ENCODE results near the gene AMOTL2.

AMOTL2 gene

DNA sequence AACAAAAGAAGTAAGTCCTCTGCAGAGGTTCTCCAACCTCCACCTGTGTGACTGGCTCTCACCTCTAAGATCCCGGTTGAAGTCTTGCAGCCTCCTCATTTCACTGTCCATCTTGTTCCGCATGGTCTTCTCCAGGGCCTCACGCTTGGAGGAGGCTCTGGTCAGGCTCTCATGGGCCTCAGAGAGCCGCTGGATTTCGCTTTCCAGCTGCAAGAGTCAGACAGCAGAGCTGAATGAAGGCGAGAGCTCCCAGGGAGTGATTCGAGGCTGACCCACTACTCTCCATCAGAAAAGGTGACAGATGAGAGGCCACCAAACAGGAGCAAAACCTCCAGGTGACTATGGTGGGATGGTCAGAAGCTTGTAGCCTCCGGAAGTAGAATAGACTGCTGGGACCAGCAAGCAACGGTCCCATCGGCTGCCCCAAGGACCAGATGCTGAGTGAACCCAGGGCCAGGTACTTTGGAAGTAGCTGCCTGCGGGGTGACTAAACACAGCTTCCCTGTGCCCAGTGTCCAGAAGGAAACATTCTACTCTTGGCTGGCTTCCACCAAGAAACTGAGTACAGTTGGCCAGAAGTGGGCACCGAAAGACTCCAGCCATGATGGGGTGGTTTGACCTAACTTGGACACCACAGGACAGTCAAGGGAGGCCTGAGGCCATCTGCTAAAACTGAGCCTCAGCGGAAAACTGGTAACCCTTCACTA, 7.9 kb downstream of the AMOTL2 start:
- no peak for DNase-seq (ENCODE audit: low spot score)

DNA sequence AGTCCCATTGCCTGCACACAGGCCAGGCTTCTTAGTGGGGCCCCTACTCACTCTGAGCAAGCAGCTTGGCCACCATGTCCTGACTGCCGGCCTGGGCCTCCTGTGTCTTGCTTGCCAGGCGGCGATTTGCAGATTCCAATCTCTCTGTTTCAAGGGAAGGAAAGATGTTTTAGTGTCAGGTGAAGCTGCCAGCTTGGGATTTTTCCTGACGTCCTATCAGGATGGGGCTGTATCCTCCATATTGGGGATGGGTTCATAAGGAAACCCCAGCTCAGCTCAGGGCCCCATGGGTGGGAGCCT, 8.5 kb downstream of the AMOTL2 start:
- no peak for DNase-seq (ENCODE audit: low spot score)

DNA sequence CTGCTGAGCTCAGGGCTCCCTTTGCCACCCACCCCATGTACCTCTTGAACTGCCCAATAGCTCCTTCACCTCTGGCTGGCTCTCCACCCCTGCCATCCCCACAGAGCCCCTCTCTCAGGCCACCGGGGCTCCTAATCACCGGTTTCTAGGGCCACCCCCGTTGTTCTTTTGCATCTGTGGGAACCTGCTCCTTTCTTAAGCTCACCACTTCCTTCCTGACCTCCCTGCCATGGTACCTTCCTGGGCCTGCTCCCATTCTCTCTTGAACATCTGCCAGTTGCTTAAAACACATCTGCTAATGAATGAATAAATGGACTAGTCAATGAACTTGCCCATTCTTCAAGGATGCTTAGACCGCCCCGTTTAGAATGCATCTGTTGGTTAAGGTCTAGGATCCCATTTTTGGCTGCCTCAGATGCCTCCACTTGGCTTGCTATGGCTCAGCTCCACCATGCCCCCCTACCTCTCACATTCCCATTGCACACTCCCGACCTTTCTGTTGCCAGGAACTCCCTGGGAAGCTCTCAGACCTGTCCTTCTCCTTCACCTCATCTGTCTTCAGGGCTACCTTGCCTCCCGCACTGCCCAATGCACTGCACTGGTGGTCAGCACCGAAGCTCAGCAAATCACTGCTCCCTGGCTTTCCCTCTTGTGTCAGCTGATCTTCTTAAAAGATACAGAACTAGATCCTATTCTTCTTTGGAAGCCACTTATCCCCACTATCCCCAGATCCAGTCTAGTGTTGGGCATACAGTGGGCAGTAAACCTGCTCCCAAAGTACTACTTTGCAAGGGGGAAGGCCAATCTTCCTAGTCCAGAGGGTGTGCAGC, 9.1 kb downstream of the AMOTL2 start:
- DNase-seq (ENCODE audit: low spot score), result no peak

DNA sequence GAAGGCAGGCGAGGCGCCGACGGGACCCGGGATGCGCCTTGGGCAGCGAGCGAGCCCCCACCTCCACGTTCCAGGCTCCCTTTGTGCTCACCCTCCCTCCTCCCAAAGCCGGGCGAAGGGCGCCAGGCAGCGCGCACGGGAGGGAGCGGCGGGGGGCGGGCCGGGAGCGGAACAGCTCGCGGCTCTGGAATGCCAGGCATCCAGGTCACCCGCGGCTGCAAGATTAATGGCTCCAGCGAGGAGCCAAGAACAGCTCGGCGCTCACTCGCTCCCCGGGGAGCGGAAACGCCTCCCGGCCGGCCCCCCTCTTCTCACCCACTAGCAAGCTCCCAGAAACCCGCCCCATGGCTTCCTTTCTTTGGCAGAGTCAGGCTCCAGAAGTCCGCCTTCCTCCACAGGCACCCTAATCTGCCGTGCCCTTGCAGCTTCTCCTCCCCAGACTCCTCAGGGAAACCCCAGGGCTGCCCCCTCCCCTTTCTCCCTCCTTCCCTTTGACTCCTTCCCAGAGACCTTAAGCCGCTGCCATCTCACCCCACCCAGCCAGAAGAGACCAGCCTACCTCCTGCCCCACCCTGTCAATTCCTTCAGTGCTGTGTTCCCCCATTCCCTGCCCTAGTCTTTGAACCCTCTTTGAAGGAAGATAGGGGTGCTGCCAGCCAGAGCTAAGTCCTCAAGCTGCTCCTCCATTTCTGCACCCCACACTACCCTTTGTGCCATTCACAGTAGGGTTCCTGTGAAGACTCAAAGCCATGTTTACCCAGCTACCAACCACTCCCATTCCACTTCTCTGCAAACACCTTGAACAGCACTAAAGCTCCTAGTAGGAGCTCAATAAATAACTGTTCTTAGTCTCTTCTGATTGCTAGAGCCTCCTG, 9.9 kb downstream of the AMOTL2 start:
- peak; percentile 90 for DNase-seq (ENCODE audit: low spot score)

DNA sequence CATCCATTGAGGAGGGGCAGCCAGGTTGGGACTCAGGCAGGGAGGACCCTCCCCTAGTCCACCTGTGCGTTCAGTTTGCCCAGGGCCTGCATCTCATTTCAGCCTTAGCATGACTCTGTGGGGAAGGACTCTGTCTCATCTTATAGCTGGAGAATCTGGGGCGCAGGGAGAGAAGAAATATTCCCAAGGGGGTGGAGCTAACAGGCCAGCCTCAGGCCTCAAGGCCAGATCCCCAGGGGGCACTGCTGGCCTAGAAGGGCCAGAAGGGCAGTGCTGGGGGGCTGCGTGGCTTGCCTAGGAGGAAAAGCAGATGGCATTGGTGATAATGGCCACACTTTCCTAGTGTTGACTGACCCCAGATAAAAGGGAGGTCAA, 10.9 kb downstream of the AMOTL2 start:
- no peak for DNase-seq (ENCODE audit: low spot score)

DNA sequence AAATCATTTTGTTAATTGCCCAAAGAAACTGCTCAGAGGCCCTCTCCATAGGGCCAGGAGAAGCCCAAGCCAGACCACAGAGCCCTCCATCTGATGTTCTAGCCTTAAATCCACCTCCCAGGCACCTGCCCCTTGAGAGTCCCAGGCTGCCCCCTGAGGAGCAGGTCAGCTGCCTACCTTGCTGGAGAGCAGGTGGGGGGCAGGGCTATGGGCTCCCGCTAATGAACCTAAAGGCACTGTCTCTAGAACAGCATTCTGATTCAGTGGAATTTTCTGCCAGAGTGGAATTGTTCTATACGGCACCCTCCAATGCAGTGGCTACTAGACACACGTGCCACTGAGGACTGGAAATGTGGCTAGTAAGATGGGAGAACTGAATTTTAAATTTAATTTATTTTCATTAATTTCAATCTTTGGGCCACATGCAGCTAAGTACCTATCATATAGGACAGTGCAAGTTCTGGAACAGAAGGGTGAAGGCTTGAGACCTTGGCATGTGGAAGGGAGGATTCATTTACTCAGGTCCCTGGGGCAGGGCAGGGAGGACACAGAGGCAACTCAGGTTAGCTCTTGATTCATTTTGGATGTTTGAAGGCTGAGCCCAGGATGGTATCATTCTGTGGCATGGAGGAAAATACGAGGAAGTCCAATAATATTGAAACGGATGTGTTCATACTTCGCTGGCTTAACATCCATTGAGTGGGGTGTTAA, 11.4 kb downstream of the AMOTL2 start:
- DNase-seq (ENCODE audit: low spot score), result no peak

DNA sequence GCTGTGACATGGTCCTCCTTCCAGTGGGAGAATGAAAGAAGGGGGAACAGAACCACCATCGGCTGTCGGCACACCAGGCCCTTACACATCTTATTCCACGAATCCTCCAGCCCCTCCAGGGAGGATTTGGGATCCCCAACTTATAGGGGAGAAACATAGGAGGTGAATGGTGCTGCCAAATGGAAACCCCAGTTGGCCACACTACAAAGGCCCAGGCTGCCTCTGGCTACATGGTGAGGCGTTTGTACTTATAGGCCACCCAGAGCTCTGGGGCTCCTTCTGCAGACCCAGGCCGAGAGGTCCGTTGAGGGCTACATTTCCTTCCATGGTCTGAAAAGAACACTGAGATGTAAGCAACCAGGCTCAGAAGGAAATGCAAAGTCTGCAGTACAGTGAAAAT, 12.0 kb downstream of the AMOTL2 start:
- DNase-seq (ENCODE audit: low spot score), result no peak

DNA sequence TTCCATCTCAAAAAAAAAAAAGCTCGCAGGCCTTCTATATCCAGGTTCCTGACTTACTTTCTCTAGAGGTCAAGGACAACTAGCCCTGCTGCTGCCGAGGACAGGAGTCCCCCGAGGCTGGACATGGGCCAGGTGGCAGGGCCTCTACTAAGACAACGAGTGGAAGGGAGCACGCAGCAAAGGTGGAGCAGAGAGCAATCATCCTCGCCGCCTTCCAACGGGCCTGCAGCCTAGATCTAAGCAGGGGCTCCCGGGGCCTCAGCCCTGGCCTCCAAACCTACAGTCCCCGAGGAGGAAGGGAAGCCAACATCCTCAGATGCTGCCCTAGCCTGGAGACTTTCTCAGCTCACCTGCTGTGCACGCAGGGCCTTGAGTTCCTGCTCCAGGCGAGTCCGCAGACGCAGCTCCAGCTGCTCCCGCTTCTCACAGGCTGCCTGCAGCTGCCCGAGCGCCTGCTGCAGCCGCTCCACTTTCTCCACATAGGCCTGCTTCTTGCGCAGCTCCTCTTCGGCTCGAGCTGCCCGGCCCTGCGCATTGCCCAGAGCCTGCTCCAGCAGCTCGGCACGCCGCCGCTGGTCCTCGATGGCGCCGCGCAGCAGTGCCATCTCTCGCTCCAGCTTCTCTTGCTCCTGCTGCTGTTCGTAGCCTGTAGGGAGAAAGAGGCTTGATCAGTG, 12.9 kb downstream of the AMOTL2 start:
- DNase-seq (ENCODE audit: low spot score), result no peak

DNA sequence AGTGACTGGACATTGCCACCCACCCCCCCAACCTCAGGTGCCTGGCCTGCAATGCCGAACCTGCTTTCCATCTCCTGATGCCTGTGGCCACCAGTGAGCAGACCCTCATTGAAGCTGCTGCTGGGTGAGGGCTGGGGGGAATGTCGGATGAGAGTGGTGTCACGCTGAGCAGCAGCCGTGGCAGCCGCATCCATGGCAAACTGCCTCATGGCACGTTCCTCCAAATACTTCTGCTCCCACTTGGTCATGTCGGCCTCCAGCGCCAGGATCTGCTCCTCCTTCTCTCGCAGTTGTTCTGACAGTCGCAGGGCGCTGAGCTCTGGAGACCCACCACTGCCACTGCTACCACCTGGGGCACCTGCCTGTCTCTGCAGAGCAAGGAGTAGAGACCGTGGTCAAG, 14.2 kb downstream of the AMOTL2 start:
- no peak for DNase-seq (ENCODE audit: low spot score)

DNA sequence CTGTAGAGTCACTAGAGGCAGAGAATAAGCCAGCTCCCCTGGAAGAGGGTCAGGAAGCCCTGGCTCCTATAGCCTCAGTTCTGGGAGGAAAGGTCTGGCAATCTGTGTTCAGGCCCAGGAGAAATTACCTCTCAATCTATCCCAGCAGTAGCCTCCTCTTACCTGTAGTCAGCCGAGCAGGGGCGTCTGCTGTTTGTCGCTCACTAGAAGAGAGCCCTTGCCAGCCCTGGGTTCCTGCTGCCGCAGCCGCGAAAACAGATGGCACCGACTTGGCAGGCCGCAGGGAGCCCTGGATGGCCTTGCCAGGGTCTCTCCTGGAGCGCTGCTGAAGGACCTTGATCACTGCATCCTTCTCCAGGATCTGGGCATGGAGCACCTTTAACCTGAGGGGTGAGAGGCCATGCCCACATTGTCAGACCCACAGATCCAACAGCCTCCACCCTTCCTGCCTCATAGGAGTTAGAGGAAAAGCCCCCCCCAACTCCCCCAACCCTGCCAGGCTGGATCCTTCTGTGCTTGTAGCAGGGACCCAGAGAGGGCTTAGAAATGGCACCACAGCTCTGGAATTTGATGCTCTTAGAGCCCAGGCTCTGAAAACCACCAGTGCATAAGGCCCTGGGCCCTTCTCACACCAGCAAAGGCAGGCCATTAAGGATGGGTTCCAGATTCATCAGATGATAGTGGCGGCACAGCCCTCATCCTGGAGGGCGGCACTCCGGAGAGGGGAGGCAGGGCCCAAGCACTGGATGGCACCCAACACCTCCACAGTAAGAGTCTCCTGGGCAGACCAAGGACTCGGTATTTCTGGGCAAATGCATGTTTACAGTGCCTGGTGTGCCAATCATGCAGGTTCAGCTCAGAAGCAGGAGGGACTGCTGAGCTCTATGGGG, 14.9 kb downstream of the AMOTL2 start:
- DNase-seq (ENCODE audit: low spot score), result no peak

DNA sequence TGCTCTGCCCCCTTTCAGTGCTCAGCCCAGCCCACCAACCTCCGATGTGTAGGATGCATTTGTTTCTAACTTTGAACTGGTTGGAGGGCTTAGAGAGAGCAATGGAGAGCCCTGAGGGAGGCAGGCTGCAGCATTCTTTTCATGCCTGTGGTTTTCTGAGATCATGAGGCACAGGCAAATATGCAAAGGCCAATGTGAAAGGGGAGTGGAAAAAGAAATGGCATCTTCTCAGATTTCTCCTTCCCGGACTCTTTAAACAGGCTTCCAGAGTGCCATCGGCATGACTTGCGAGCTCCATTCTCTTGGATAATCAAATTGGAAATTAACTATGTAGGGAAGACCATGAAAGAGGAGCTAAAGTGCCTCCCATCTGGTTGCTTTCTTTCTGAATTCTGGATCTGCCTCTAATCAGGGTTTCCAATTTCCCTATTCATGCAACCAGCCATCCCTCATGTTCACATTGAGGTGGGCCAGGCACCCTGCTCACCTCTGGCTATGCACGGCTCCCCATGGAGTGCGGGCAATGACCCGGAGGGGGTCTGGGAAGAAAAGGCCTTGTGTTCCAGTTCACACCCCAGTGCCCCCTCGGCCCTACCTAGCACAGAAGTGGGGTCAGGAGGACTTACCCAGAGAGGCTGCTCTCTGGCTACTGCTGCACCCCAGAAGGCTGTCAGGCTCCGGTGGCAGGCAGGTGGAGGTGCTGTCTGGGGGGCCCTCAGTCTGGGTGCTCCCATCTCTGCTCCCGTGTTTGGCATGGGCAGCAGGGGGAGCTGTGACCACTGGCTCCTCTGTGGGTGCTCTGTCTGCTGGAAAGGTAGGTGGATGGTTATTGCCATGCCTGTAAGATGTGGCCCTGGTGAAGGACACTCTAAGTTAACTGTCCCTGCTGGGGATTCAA, 16.1 kb downstream of the AMOTL2 start:
- DNase-seq (ENCODE audit: low spot score), result no peak

DNA sequence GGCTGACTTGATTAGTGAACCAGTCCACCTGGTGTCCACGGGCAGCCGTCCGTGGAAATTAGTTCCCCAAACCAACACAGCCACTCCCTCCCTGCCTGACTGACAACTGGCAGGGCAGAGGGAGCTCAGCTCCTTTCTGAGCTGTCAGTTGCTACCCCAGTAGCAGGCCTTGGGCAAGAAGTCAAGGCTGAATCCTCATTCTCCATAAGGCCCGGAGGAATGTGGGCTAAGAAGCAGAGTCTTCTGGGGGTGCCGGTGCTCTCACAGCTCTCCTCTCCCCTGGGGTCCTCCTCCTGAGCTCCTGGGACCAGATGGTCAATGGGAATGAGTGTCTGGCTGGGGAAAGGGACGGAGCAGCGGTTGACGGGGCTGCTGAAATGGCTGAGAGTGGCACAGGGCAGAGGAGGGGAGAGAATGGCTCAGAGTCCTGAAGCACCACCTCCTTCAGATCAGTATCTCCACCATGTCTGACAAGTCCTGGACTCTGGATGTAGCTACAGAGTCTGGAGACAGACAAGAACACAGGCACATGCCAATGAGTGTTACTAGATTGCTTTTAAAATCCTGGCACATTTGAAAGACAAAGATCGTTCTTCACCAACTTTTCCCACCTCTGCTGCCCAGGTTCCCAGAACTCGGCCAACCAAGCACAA, 16.9 kb downstream of the AMOTL2 start:
- DNase-seq (ENCODE audit: low spot score), result no peak

DNA sequence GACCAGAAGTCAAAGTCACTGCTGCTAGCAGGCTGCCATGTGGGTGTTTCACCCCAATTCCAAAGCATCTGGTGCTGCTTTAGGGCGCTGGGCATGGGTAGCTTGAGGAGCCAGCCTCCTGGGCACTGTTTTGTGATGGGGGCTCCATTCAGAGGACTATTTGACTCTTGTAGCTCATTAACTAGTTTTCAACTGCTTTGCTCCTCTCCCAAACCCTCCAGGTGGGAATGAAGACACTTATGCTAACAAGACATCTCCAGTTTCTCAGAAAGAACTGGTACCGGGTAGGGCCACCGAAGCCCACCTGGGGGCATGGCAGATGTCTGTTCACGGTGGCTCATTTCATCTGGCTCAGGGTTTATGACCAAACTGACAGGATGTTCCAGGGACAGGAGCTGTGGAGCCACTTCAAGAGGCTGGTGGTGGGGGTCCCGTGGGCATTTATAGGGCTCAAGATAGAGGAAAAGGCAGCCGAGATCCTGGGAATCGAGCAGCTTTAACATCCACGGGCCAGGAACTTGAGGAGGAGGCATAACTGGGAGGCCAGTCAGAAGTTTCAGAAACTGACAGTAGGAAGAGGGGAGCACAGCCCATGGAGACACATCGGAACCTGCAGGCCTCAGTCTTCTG, 17.7 kb downstream of the AMOTL2 start:
- DNase-seq (ENCODE audit: low spot score), result no peak

DNA sequence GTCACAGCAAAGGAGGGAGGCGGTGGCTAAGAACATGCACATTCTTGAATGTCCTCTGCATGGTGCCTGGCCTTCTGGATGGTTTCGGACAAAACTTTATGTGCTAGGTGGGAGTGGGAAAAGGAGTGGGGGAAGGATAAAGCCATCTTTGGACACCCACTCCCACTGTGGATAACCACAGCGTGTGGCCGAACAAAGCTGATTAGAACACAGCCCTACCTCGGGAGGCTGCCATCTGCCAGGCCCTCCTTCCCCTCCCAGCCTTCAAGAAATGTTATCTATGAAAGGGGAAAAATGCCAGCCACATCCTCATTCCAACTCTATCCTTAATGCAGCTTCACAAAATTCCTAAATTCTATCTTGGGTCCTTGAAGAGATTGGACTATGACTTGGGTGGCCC, 18.8 kb downstream of the AMOTL2 start:
- no peak for DNase-seq (ENCODE audit: low spot score)

DNA sequence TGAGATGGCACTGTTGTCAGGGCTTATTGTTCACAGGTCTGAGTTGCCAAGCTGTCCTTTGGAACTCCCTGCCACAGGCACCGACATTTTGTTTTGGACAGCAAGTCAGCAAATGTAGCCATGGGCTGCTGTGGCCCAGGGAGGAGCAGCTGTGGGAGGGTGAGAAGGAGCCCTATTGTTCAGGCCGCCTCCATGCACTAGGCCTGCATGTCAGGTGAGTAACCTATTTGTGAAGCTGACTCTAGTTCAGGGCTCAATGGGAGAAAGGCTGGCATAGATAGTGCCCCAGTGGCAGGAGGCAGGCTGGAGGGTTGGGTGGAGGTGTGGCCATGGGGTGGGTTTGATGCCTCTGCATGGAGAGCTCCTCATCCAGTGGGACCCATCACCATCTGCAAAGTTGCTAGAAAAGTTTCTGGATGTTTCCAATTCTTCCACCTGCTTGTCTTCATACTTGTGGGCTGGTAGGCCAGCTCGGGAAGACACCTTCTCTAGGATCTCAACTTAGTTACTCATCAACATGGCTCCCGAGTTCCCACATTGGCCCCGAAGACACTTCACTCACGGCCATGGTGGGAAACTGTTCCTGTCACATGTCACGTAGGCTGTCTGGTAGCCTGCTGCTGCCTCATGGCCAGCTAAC, 19.5 kb downstream of the AMOTL2 start:
- DNase-seq (ENCODE audit: low spot score), result no peak

DNA sequence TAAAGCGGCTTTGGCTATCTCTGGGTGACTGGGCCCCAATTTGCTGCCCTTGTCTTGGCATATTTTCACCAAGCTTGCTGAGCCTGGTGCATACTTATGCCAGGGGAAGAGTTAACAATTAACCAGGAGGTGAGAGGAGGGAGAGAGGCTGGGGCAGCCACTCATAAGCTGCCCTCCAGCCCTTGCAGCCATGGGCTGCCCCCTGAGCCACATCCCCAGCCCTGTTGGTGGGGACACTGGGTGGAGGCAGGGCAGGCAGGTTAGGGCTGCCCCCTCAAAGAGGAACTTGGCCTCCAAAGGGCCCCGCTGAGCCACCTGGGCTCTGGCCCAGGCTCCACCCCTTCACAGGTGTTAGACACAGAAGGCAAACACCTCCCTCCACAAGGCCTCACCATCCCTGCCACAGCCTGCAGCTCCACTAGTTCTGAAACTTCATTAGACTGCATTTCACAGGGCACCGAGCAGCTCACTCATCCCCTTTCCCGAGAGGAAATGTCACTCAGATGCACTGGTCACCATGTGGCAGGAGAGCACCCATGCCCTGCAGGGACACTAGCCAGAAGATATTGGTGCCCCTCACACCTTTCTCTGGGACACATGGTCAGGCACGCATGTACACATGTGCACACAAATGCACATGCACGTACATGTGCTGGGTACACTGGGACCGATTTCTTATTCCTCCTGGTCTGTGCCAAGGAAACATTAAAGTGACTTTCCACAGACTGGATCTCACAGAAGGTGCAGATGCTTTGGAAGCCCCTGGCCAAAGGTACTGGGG, 20.2 kb downstream of the AMOTL2 start:
- DNase-seq (ENCODE audit: low spot score), result no peak

DNA sequence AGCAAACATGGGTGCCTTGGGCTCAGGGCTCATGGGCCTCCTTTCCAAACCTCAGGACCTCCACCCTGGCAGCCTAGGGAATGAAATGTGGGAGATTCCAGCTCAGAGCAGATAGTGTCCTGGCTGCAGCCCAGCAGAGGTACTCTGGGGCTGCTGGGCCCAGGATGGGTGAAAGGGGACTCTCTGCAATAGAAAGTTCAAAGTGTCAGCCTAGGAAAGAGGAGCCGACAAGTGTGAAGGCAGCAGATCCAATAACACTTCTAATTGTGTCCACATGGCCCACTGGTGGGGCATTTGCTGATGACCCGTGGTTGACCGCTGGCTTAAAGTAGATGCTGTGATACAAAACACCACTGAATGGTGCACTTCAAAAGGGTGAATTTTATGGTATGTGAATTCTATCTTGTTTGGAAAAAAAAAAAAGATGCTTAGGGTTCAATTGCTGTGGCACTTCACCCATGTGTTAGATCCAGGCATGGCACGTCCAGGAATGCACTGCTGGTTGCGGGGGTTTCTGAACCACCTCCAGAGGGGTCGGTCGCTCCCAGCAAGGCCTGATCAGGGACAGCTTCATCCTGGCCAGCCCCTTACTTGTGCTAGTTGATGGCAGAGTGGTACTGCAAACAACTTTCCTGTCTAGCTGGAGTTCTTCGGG, 20.9 kb downstream of the AMOTL2 start:
- DNase-seq (ENCODE audit: low spot score), result no peak

All from kidney capillary endothelial cell (primary cell).